Caco-2 (cell line): Measurements from ENCODE around the gene SIGLEC9. TPM values are rescaled to one million over a fixed set of nuclear protein-coding genes. Genes with fewer than 3 reads are reported as not detected.

Experiments used
- BruUV-seq: library from RNA; stranded (reverse); fragments of 400-500 nt; replicated peaks from 2 replicates; lab custom pipeline; 2021; lab: Mats Ljungman, UMichigan
- CTCF ChIA-PET: fragments of 300-600 bp; sonication (Branson Sonifier 250); formaldehyde crosslinking; loops from one replicate; lab custom pipeline; 2022; ENCODE audit warnings: antibody characterized with exemption; lab: Charles Lee
- POLR2A ChIA-PET: fragments of 300-600 bp; sonication (Branson Sonifier 250); formaldehyde crosslinking; loops from one replicate; lab custom pipeline; 2022; ENCODE audit warnings: antibody characterized with exemption; lab: Charles Lee
- DNase-seq, 2 experiments: peaks; one replicate each; pipeline versions ENCODE4 v3.0.0 to v3.0.0-alpha.2; 2020 to 2022
- H3K27me3 ChIP-seq: replicated peaks from 2 replicates; pipeline ENCODE4 v1.6.0; 2011; ENCODE audit warnings: low read length; ENCODE audit not compliant: control insufficient read depth, insufficient read depth
- H3K36me3 ChIP-seq: 2 replicates; pipeline ENCODE4 v1.5.1; 2011; ENCODE audit warnings: low read length; ENCODE audit not compliant: control insufficient read depth, insufficient read depth
- H3K4me1 ChIP-seq: fragments of 250-450 bp; sonication (Bioruptor Pico); 2 replicates; pipeline ENCODE4 v1.5.1; 2020; ENCODE audit warnings: mild to moderate bottlenecking
- H3K4me3 ChIP-seq: 2 replicates; pipeline ENCODE4 v1.5.1; 2011; ENCODE audit warnings: low read depth, mild to moderate bottlenecking, control low read depth, low read length
- H3K9me3 ChIP-seq: fragments of 250-450 bp; sonication (Bioruptor Pico); 2 replicates; pipeline ENCODE4 v1.5.1; 2020; ENCODE audit warnings: mild to moderate bottlenecking, moderate library complexity
- H3K27ac Mint-ChIP-seq: one replicate; pipeline ENCODE4 v1.8.0; 2022; ENCODE audit warnings: mixed read lengths; ENCODE audit not compliant: unreplicated experiment
- H3K27me3 Mint-ChIP-seq: one replicate; pipeline ENCODE4 v1.8.0; 2022; ENCODE audit warnings: mixed read lengths; ENCODE audit not compliant: insufficient read depth, unreplicated experiment
- H3K36me3 Mint-ChIP-seq: one replicate; pipeline ENCODE4 v1.8.0; 2022; ENCODE audit warnings: mild to moderate bottlenecking, mixed read lengths; ENCODE audit not compliant: insufficient read depth, unreplicated experiment
- H3K4me1 Mint-ChIP-seq: one replicate; pipeline ENCODE4 v1.8.0; 2022; ENCODE audit warnings: low read depth, mixed read lengths; ENCODE audit not compliant: unreplicated experiment
- H3K4me3 Mint-ChIP-seq: one replicate; pipeline ENCODE4 v1.8.0; 2022; ENCODE audit warnings: mild to moderate bottlenecking, moderate library complexity, mixed read lengths; ENCODE audit not compliant: unreplicated experiment
- H3K9me3 Mint-ChIP-seq: one replicate; pipeline ENCODE4 v1.8.0; 2022; ENCODE audit warnings: mixed read lengths; ENCODE audit not compliant: unreplicated experiment
- CTCF ChIP-seq, 2 experiments: fragments of 200-600 bp in 1 of 2; IDR thresholded peaks; 1 replicate in 1 of 2; 2 replicates in 1 of 2; pipeline versions ENCODE4 v1.5.1 to v1.8.0; 2011 to 2022; ENCODE audit warnings: antibody characterized with exemption in 1 of 2, control low read depth in 1 of 2, inconsistent platforms in 1 of 2, low read depth in 1 of 2, low read length in 1 of 2, mild to moderate bottlenecking in 1 of 2, moderate library complexity in 1 of 2; ENCODE audit not compliant: insufficient read depth in 1 of 2, severe bottlenecking in 1 of 2, unreplicated experiment in 1 of 2
- intact Hi-C: fragments of 100-400 bp; cut with micrococcal nuclease; formaldehyde crosslinking; loops from one replicate; pipeline ENCODE4 v1.10.0; 2022; ENCODE audit not compliant: unreplicated experiment
- total RNA-seq: library from RNA; stranded (reverse); gene quantifications from 2 replicates; pipeline ENCODE4 v1.2.3, GENCODE V29; 2022

Gene SIGLEC9
- total RNA-seq, 1 experiment from 2014 or later: not detected

- H3K4me1 ChIP-seq: no peaks in the 10 kb centered on the region
- H3K36me3 Mint-ChIP-seq: no peaks in the 10 kb centered on the region
- H3K36me3 ChIP-seq: no peaks in the 10 kb centered on the region
- intact Hi-C loops: no loop called here
- peaks cover 1% of the 10 kb centered on the region for H3K4me1 Mint-ChIP-seq
- H3K9me3 ChIP-seq: no peaks in the 10 kb centered on the region
- peaks cover 8% of the 10 kb centered on the region for H3K27me3 Mint-ChIP-seq
- no peak overlapping the region for H3K4me3 Mint-ChIP-seq
- POLR2A ChIA-PET: no interaction called here
- CTCF ChIA-PET: no interaction called here
- no peaks in the 10 kb centered on the region for H3K9me3 Mint-ChIP-seq
- no TSS peak for BruUV-seq
- TF ChIP-seq CTCF (IDR thresholded peaks at IDR 0.05; ENCODE audit: insufficient read depth in 1 of 2, low read depth in 1 of 2, low read length in 1 of 2, severe bottlenecking in 1 of 2, unreplicated experiment in 1 of 2): no peak
- no peak overlapping the region for H3K4me3 ChIP-seq
- H3K27ac Mint-ChIP-seq: no peak overlapping the region
- no peaks in the 10 kb centered on the region for H3K27me3 ChIP-seq
- no peak for DNase-seq
Measured at GRCh38 chr19:51123381-51123800, 1.3 kb upstream of the SIGLEC9 start.

- no peaks in the 10 kb centered on the region for H3K36me3 Mint-ChIP-seq
- Histone ChIP-seq H3K27me3 (no peaks in the 10 kb centered on the region), H3K9me3 (no peaks in the 10 kb centered on the region), H3K4me1 (no peaks in the 10 kb centered on the region; the same call in 1 of the 2 replicates), H3K4me3 (no peak overlapping the region), H3K36me3 (no peaks in the 10 kb centered on the region)
- CTCF ChIA-PET: no interaction called here
- no peaks in the 10 kb centered on the region for H3K9me3 Mint-ChIP-seq
- no peak for DNase-seq
- TF ChIP-seq CTCF (IDR thresholded peaks at IDR 0.05; ENCODE audit: insufficient read depth in 1 of 2, low read depth in 1 of 2, low read length in 1 of 2, severe bottlenecking in 1 of 2, unreplicated experiment in 1 of 2): no peak
- H3K4me1 Mint-ChIP-seq: peaks cover 5% of the 10 kb centered on the region
- intact Hi-C loops: no loop called here
- no peak overlapping the region for H3K27ac Mint-ChIP-seq
- POLR2A ChIA-PET: no interaction called here
- H3K4me3 Mint-ChIP-seq: no peak overlapping the region
- H3K27me3 Mint-ChIP-seq: peaks cover 12% of the 10 kb centered on the region
- no TSS peak for BruUV-seq
Measured at GRCh38 chr19:51123802-51124201, 904 bp upstream of the SIGLEC9 start.

GRCh38 chr19:51124216-51124615 is 490 bp upstream of the SIGLEC9 start:
- no peak for TF ChIP-seq CTCF (IDR thresholded peaks at IDR 0.05; ENCODE audit: insufficient read depth in 1 of 2, low read depth in 1 of 2, low read length in 1 of 2, severe bottlenecking in 1 of 2, unreplicated experiment in 1 of 2)
- DNase-seq: no peak
- H3K9me3 Mint-ChIP-seq: no peaks in the 10 kb centered on the region
- peaks cover 7% of the 10 kb centered on the region for H3K4me1 Mint-ChIP-seq
- H3K4me3 ChIP-seq: no peak overlapping the region
- ChIA-PET CTCF (no interaction called here), POLR2A (no interaction called here)
- no peaks in the 10 kb centered on the region for H3K36me3 Mint-ChIP-seq
- no peaks in the 10 kb centered on the region; the same call in 1 of the 2 replicates for H3K4me1 ChIP-seq
- BruUV-seq: no TSS peak
- intact Hi-C loops: no loop called here
- no peaks in the 10 kb centered on the region for H3K9me3 ChIP-seq
- H3K27me3 Mint-ChIP-seq: peaks cover 12% of the 10 kb centered on the region
- no peaks in the 10 kb centered on the region for H3K27me3 ChIP-seq
- H3K27ac Mint-ChIP-seq: no peak overlapping the region
- no peaks in the 10 kb centered on the region for H3K36me3 ChIP-seq
- no peak overlapping the region for H3K4me3 Mint-ChIP-seq
